Endothelial cell (in vitro differentiated cells): Measurements from ENCODE around the gene HRG. TPM values are rescaled to one million over a fixed set of nuclear protein-coding genes. Genes with fewer than 3 reads are reported as not detected.

ENCODE experiments used
- DNase-seq: peaks from one replicate; pipeline ENCODE4 v3.0.0; 2021; ENCODE audit warnings: low spot score
- H3K27ac Mint-ChIP-seq: one replicate; pipeline ENCODE4 v1.8.0; 2021; ENCODE audit warnings: mixed read lengths, inconsistent platforms; ENCODE audit not compliant: unreplicated experiment
- H3K27me3 Mint-ChIP-seq: one replicate; pipeline ENCODE4 v1.8.0; 2021; ENCODE audit warnings: mild to moderate bottlenecking, moderate library complexity, mixed read lengths, inconsistent platforms; ENCODE audit not compliant: unreplicated experiment
- H3K36me3 Mint-ChIP-seq: one replicate; pipeline ENCODE4 v1.8.0; 2021; ENCODE audit warnings: mild to moderate bottlenecking, low read depth, mixed read lengths, inconsistent platforms; ENCODE audit not compliant: unreplicated experiment
- H3K4me1 Mint-ChIP-seq: one replicate; pipeline ENCODE4 v1.8.0; 2021; ENCODE audit warnings: mild to moderate bottlenecking, mixed read lengths, inconsistent platforms; ENCODE audit not compliant: unreplicated experiment
- H3K4me3 Mint-ChIP-seq: one replicate; pipeline ENCODE4 v1.8.0; 2021; ENCODE audit warnings: mild to moderate bottlenecking, mixed read lengths, inconsistent platforms; ENCODE audit not compliant: unreplicated experiment
- H3K9me3 Mint-ChIP-seq: one replicate; pipeline ENCODE4 v1.8.0; 2021; ENCODE audit warnings: mixed read lengths, inconsistent platforms; ENCODE audit not compliant: unreplicated experiment
- CTCF ChIP-seq: fragments of 200-600 bp; sonication (generic); IDR thresholded peaks from one replicate; pipeline ENCODE4 v1.5.0; 2021; ENCODE audit warnings: antibody characterized with exemption; ENCODE audit not compliant: unreplicated experiment
- total RNA-seq: library from RNA; stranded (reverse); fragmentation: NEBNext Ultra II Directional; extraction: Animal tissue kit (Norgen Biotek cat#: 25700); gene quantifications from one replicate; pipeline ENCODE4 v1.2.1, GENCODE V29; 2021; ENCODE audit not compliant: unreplicated experiment

The HRG gene
- total RNA-seq, 1 donor from 2014 or later = not detected

- Mint-ChIP-seq H3K4me1 (no peaks in the 10 kb centered on the region), H3K4me3 (no peak overlapping the region), H3K27me3 (peaks cover 3% of the 10 kb centered on the region), H3K36me3 (no peaks in the 10 kb centered on the region), H3K27ac (no peak overlapping the region), H3K9me3 (no peaks in the 10 kb centered on the region)
- no peak for TF ChIP-seq CTCF
- no peak for DNase-seq
Observed at GRCh38 chr3:186671051-186671450, 5.2 kb downstream of the HRG start.

DNA sequence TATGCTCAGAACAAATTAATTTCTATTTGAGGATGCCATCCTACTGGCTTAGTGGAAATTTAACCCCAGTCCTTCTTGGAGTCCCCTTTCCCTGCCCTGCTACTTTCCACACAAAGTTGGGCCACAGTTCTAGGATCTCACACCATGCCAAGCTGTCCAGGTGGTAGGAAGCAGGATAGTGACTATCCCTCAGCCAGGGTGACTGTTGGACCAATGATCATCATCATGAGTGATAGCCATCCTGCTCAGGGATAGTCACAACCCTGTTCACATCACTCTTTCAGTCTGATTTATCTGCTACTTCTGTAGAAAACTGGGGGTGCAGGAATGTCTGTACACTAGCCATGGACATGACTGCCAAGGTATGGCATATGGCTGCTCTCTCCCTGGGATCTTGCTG lies 12.8 kb downstream of the HRG start:
- TF ChIP-seq CTCF = no peak
- no peaks in the 10 kb centered on the region for H3K27me3 Mint-ChIP-seq

GRCh38 chr3:186679151-186679550 lies 13.3 kb downstream of the HRG start:
- Mint-ChIP-seq H3K9me3 (no peaks in the 10 kb centered on the region), H3K27me3 (peaks cover 1% of the 10 kb centered on the region), H3K4me1 (peaks cover 4% of the 10 kb centered on the region), H3K4me3 (no peak overlapping the region), H3K36me3 (no peaks in the 10 kb centered on the region), H3K27ac (no peak overlapping the region)
- TF ChIP-seq CTCF = no peak
- DNase-seq = no peak

More for the DNA sequence above, 12.8 kb downstream of the HRG start:
- DNase-seq = no peak
- H3K27ac Mint-ChIP-seq = no peak overlapping the region
- peaks cover 4% of the 10 kb centered on the region for H3K4me1 Mint-ChIP-seq
- no peak overlapping the region for H3K4me3 Mint-ChIP-seq
- no peaks in the 10 kb centered on the region for H3K36me3 Mint-ChIP-seq
- H3K9me3 Mint-ChIP-seq = no peaks in the 10 kb centered on the region

- Mint-ChIP-seq H3K36me3 (peaks cover 6% of the 10 kb centered on the region), H3K9me3 (peaks cover 7% of the 10 kb centered on the region), H3K4me3 (no peak overlapping the region), H3K27me3 (peaks cover 5% of the 10 kb centered on the region), H3K27ac (no peak overlapping the region), H3K4me1 (peaks cover 4% of the 10 kb centered on the region)
- TF ChIP-seq CTCF = no peak
- DNase-seq = no peak
Observed at GRCh38 chr3:186680869-186681268, 15.1 kb downstream of the HRG start.

DNA sequence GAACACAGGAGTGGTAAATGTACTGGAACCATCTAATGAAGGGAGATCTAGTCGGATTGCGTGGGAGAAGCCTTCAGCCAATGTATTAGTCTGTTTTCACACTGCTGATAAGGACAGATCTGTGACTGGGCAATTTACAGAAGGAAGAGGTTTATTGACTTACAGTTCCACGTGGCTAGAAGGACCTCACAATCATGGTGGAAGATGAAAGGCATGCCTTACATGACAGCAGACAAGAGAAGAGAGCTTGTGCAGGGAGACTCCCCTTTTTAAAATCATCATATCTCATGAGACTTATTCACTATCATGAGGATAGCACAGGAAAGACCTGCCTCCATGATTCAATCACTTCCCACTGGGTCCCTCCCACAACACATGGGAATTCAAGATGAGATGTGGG lies 17.0 kb downstream of the HRG start:
- Mint-ChIP-seq H3K27ac (no peak overlapping the region), H3K9me3 (peaks cover 7% of the 10 kb centered on the region), H3K4me1 (peaks cover 2% of the 10 kb centered on the region), H3K4me3 (no peak overlapping the region), H3K27me3 (peaks cover 7% of the 10 kb centered on the region), H3K36me3 (peaks cover 6% of the 10 kb centered on the region)
- no peak for TF ChIP-seq CTCF
- DNase-seq = no peak
